HepG2 (cell line): ENCODE data around the gene YEATS4. TPM values are rescaled to one million over a fixed set of nuclear protein-coding genes. Genes with fewer than 3 reads are reported as not detected.

Source experiments
- ARNT2 ChIP-seq: sonication (generic); formaldehyde crosslinking; IDR thresholded peaks from 2 replicates; pipeline ENCODE4 v1.8.0; 2022; ENCODE audit warnings: mild to moderate bottlenecking, low read depth, missing genetic modification reagents, moderate library complexity
- BCLAF1 ChIP-seq: fragments of 450-650 bp; IDR thresholded peaks from 2 replicates; pipeline ENCODE4 v1.6.1; 2017; ENCODE audit warnings: mild to moderate bottlenecking
- CBFB ChIP-seq: sonication (generic); formaldehyde crosslinking; IDR thresholded peaks from 2 replicates; pipeline ENCODE4 v1.4.0; 2020; ENCODE audit warnings: missing genetic modification reagents
- KMT2B ChIP-seq: IDR thresholded peaks from 2 replicates; pipeline ENCODE4 v1.6.1; 2016; ENCODE audit warnings: missing genetic modification reagents, missing compliant biosample characterization
- PAXIP1 ChIP-seq: sonication (generic); formaldehyde crosslinking; conservative IDR thresholded peaks from 2 replicates; pipeline ENCODE4 v1.4.0; 2020; ENCODE audit warnings: mild to moderate bottlenecking, missing genetic modification reagents, moderate library complexity
- RBAK ChIP-seq: sonication (generic); formaldehyde crosslinking; IDR thresholded peaks from 2 replicates; pipeline ENCODE4 v1.5.1; 2020; ENCODE audit warnings: mild to moderate bottlenecking, missing genetic modification reagents
- SALL1 ChIP-seq: sonication (generic); formaldehyde crosslinking; IDR thresholded peaks from 2 replicates; pipeline ENCODE4 v1.8.0; 2022; ENCODE audit warnings: mild to moderate bottlenecking, missing genetic modification reagents
- SIX1 ChIP-seq: sonication (generic); formaldehyde crosslinking; IDR thresholded peaks from 2 replicates; pipeline ENCODE4 v1.4.0; 2020; ENCODE audit warnings: missing genetic modification reagents, borderline replicate concordance
- SMARCC2 ChIP-seq: fragments of 450-650 bp; IDR thresholded peaks from 2 replicates; pipeline ENCODE4 v1.6.1; 2017; ENCODE audit warnings: antibody characterized with exemption, mild to moderate bottlenecking
- TBX3 ChIP-seq: fragments of 450-650 bp; IDR thresholded peaks from 2 replicates; pipeline ENCODE4 v1.6.1; 2017; ENCODE audit warnings: antibody characterized with exemption, mild to moderate bottlenecking, inconsistent platforms, borderline replicate concordance
- TFDP2 ChIP-seq: sonication (generic); formaldehyde crosslinking; IDR thresholded peaks from 2 replicates; pipeline ENCODE4 v1.4.0; 2020; ENCODE audit warnings: missing genetic modification reagents
- ZNF547 ChIP-seq: sonication (generic); formaldehyde crosslinking; IDR thresholded peaks from 2 replicates; pipeline ENCODE4 v1.5.1; 2020; ENCODE audit warnings: mild to moderate bottlenecking, missing genetic modification reagents
- ZNF646 ChIP-seq: sonication (generic); formaldehyde crosslinking; IDR thresholded peaks from 2 replicates; pipeline ENCODE4 v1.9.0; 2021; ENCODE audit warnings: mild to moderate bottlenecking, missing genetic modification reagents
- ZNF75D ChIP-seq: sonication (generic); formaldehyde crosslinking; IDR thresholded peaks from 2 replicates; pipeline ENCODE4 v1.8.1; 2023; ENCODE audit warnings: missing genetic modification reagents, mild to moderate bottlenecking, borderline replicate concordance
- ZNF773 ChIP-seq: sonication (generic); formaldehyde crosslinking; IDR thresholded peaks from 2 replicates; pipeline ENCODE4 v1.4.0; 2020; ENCODE audit warnings: missing genetic modification reagents, borderline replicate concordance
- ZSCAN22 ChIP-seq: sonication (generic); formaldehyde crosslinking; IDR thresholded peaks from 2 replicates; pipeline ENCODE4 v1.4.0; 2020; ENCODE audit warnings: mild to moderate bottlenecking, missing genetic modification reagents
- polyA plus RNA-seq, 8 experiments: library from polyadenylated mRNA; depleted of rRNA in 3 of 8; stranded (reverse) in 7 of 8; unstranded in 1 of 8; fragments of >200 nt; fragmentation: Illumina TruSeq in 4 of 8; extraction: Trizol in 4 of 8; gene quantifications; 2 replicates each; pipeline versions ENCODE4 v1.2.1 to v1.2.3, GENCODE V29; 2011 to 2016; ENCODE audit warnings: low read depth in 4 of 8, missing spikeins in 1 of 8, mixed read lengths in 1 of 8; ENCODE audit not compliant: insufficient read depth in 1 of 8
- total RNA-seq, 5 experiments: library from RNA; depleted of rRNA; stranded (reverse); fragments of >200 nt; fragmentation: Illumina TruSeq; extraction: Trizol; gene quantifications; 2 replicates each; pipeline ENCODE4 v1.2.3, GENCODE V29; 2016; ENCODE audit warnings: low read depth in 1 of 5

The YEATS4 gene
- total and polyA plus RNA-seq, 2 of the 13 experiments (the other 11 are each of a cell fraction or from before 2014, with no cell fraction given): 16.8 to 45.0 TPM

- TF ChIP-seq KMT2B (CRISPR knock-in tag): no peak
- TF ChIP-seq ARNT2 (CRISPR knock-in tag): no peak
- TF ChIP-seq BCLAF1: no peak
- TF ChIP-seq SIX1 (CRISPR knock-in tag): peak; percentile 37; the same call in 1 of the 2 replicates
- TF ChIP-seq ZNF75D (CRISPR knock-in tag): no peak
- no peak for TF ChIP-seq ZNF646 (CRISPR knock-in tag)
- no peak for TF ChIP-seq CBFB
- peak; percentile 67 for TF ChIP-seq SALL1 (CRISPR knock-in tag)
- no peak for TF ChIP-seq ZNF773 (CRISPR knock-in tag)
- no peak for TF ChIP-seq TBX3
- peak; percentile 81; the same call in 1 of the 2 replicates for TF ChIP-seq ZNF547 (CRISPR knock-in tag)
- TF ChIP-seq TFDP2 (CRISPR knock-in tag): peak; percentile 57
- TF ChIP-seq SMARCC2: no peak
- TF ChIP-seq PAXIP1 (CRISPR knock-in tag): peak; percentile 42
- no peak for TF ChIP-seq RBAK (CRISPR knock-in tag)
- no peak for TF ChIP-seq ZSCAN22 (CRISPR knock-in tag)
These were observed 4.9 kb upstream of the YEATS4 start (continued) for GRCh38 chr12:69354556-69355187.
